Upper lobe of left lung (tissue), 6 donors: ENCODE results near the gene PROSER3. TPM values are rescaled to one million over a fixed set of nuclear protein-coding genes. Genes with fewer than 3 reads are reported as not detected.

Experiments
- ATAC-seq, 2 donors: fragments of 200-7000 bp; cut with Tn5 transposase; one replicate each; pipeline ENCODE4 v1.9.1; 2022; ENCODE audit warnings: mild to moderate bottlenecking in 2 of 2, moderate library complexity in 2 of 2; ENCODE audit not compliant: low FRiP score in 2 of 2
- DNase-seq, 2 donors: peaks; one replicate each; pipeline ENCODE4 v3.0.0-alpha.2; 2019 to 2020
- H3K27ac ChIP-seq, 4 donors: fragments of 200-600 bp; sonication (generic); one replicate each; pipeline ENCODE4 v1.5.1; 2016 to 2019
- H3K27me3 ChIP-seq, 4 donors: fragments of 200-600 bp; sonication (generic); one replicate each; pipeline ENCODE4 v1.5.1; 2017 to 2019
- H3K36me3 ChIP-seq, 4 donors: fragments of 200-600 bp; sonication (generic); one replicate each; pipeline ENCODE4 v1.5.1; 2016 to 2019
- H3K4me1 ChIP-seq, 4 donors: fragments of 200-600 bp; sonication (generic); one replicate each; pipeline ENCODE4 v1.5.1; 2018 to 2019
- H3K4me3 ChIP-seq, 4 donors: fragments of 200-600 bp; sonication (generic); one replicate each; pipeline ENCODE4 v1.5.1; 2017 to 2019; ENCODE audit warnings: mild to moderate bottlenecking in 2 of 4, moderate library complexity in 1 of 4
- H3K9me3 ChIP-seq, 4 donors: fragments of 200-600 bp; sonication (generic); one replicate each; pipeline ENCODE4 v1.5.1; 2018 to 2019
- CTCF ChIP-seq, 6 experiments: fragments of 450-650 bp in 4 of 6; fragments of 200-600 bp in 2 of 6; sonication (generic) in 2 of 6; IDR thresholded peaks; one replicate each; pipeline ENCODE4 v1.5.1; 2016 to 2019; ENCODE audit warnings: antibody characterized with exemption in 6 of 6
- EP300 ChIP-seq, 4 donors: sonication (generic); formaldehyde crosslinking; IDR thresholded peaks; one replicate each; pipeline ENCODE4 v1.5.1; 2017; ENCODE audit warnings: antibody characterized with exemption in 4 of 4, control low read depth in 2 of 4
- POLR2A ChIP-seq, 4 donors: fragments of 450-650 bp; IDR thresholded peaks; one replicate each; pipeline ENCODE4 v1.5.1; 2016 to 2017; ENCODE audit warnings: antibody characterized with exemption in 4 of 4, mild to moderate bottlenecking in 2 of 4
- POLR2AphosphoS5 ChIP-seq, 2 donors: sonication (generic); formaldehyde crosslinking; IDR thresholded peaks; one replicate each; pipeline ENCODE4 v1.5.1; 2017; ENCODE audit warnings: antibody characterized with exemption in 2 of 2
- WGBS, 2 donors: methylation state at CpG; one replicate each; pipeline ENCODE4 v1.1.5; 2017 to 2018; 5-methylcytosine and 5-hydroxymethylcytosine counted together
- total RNA-seq, 6 donors: library from RNA; depleted of rRNA in 4 of 6; stranded (reverse); fragments of >200 nt in 4 of 6; gene quantifications; one replicate each; pipeline versions ENCODE4 v1.1.0 to v1.2.1, GENCODE V29; 2016 to 2021
- donor health status: DM: no; HTN: no; CAD: no; lungs with moderate emphysema.
- donor health status: DM: no; HTN: yes; CAD: no; lungs with severe emphysema.

The PROSER3 gene
- total RNA-seq, 6 donors from 2014 or later = 13.8 to 32.5 (median 19.5) TPM

DNA sequence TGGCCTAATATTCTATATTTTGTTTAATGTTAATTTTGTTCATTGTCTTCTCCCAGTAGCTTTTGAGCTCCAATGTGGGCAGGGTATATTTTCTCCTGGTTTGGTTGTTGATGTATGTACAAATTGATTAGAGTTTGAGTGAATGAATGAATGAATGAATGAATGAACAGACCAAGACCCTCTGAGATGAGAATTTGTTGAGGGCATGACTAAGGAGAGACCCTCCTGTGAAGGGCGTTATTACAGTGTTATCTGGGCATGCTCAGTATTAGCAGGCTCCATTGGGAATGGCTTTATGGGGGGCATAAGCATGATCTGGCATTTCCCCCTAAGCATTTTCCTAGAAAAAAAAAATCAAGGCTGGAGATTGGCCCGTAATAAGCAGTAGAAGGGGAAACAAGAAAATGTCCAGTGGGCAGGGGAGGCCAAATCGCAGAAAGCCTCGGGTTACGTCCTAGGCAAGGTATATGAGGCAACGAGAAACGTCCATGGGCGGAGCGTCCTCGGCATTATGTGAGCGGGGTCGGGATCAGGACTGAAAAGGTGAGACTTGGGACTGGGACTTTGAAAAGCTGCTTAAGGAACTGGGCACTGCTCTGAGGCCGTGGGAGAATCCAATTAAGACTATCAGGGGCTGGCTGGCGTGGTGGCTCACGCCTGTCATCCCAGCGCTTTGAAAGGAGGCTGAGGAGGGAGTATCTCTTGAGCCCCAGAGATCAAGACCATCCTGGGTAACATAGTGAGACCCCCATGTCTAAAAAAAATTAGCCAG, 16.5 kb downstream of the PROSER3 start:
- Histone ChIP-seq H3K27ac (no peak overlapping the region), H3K4me1 (peaks cover 10 to 20% (median 14%) of the 10 kb centered on the region in 4 donors), H3K36me3 (peaks cover 0 to 4% (median 2%) of the 10 kb centered on the region in 4 donors), H3K27me3 (no peaks in the 10 kb centered on the region), H3K9me3 (no peaks in the 10 kb centered on the region), H3K4me3 (peak overlapping the region; percentile 20 to 98 (median 95))
- ATAC-seq = no peak
- TF ChIP-seq CTCF (IDR thresholded peaks at IDR 0.05) (no peak), EP300 (IDR thresholded peaks at IDR 0.05) (no peak), POLR2A (IDR thresholded peaks at IDR 0.05) (no peak)
- no peak for DNase-seq
- WGBS, 2 donors = 41 to 56% methylated on average over 16 of the region's 16 CpGs

- 15 to 38% methylated on average over 9 of the region's 9 CpGs for WGBS, 2 donors
- DNase-seq = no peak
- TF ChIP-seq POLR2A (IDR thresholded peaks at IDR 0.05) = no peak
- no peak for TF ChIP-seq EP300 (IDR thresholded peaks at IDR 0.05)
- TF ChIP-seq CTCF (IDR thresholded peaks at IDR 0.05) = no peak
- no peak for TF ChIP-seq POLR2AphosphoS5 (IDR thresholded peaks at IDR 0.05)
- no peak for ATAC-seq
- H3K4me1 ChIP-seq = peaks cover 10 to 20% (median 14%) of the 10 kb centered on the region in 4 donors
- H3K27me3 ChIP-seq = no peaks in the 10 kb centered on the region
- peak overlapping the region; percentile 20 to 98 (median 95) for H3K4me3 ChIP-seq
- H3K27ac ChIP-seq = no peak overlapping the region
- peaks cover 0 to 8% (median 3%) of the 10 kb centered on the region in 4 donors for H3K36me3 ChIP-seq
- H3K9me3 ChIP-seq = no peaks in the 10 kb centered on the region
Observed at GRCh38 chr19:35775046-35775297, 17.0 kb downstream of the PROSER3 start.

- H3K4me1 ChIP-seq = peaks cover 10 to 20% (median 14%) of the 10 kb centered on the region in 4 donors
- no peaks in the 10 kb centered on the region for H3K9me3 ChIP-seq
- ATAC-seq (peak; percentile 98 to 99), DNase-seq (peak; percentile 99)
- H3K27me3 ChIP-seq = no peaks in the 10 kb centered on the region
- TF ChIP-seq CTCF (IDR thresholded peaks at IDR 0.05) (no peak), POLR2A (IDR thresholded peaks at IDR 0.05) (no peak), POLR2AphosphoS5 (IDR thresholded peaks at IDR 0.05) (no peak), EP300 (IDR thresholded peaks at IDR 0.05) (no peak)
- peaks cover 0 to 13% (median 8%) of the 10 kb centered on the region in 4 donors for H3K36me3 ChIP-seq
- 1 to 2% methylated on average over 35 to 43 of the region's 82 CpGs for WGBS, 2 donors
- peak within 1 kb of the TSS in 2 of 4 donors; percentile 55 to 78 for H3K27ac ChIP-seq
- peak within 1 kb of the TSS; percentile 95 to 99 (median 96) for H3K4me3 ChIP-seq
Observed at GRCh38 chr19:35775298-35776101, 17.5 kb downstream of the PROSER3 start, which contains the start of gene ARHGAP33. TSS of gene ARHGAP33 (plus strand) at chr19:35775564. CDS start at chr19:35775659, 95 bp downstream.

GRCh38 chr19:35776102-35776788, 18.3 kb downstream of the PROSER3 start:
- Histone ChIP-seq H3K27me3 (no peaks in the 10 kb centered on the region), H3K4me3 (peak overlapping the region in 3 of 4 donors; percentile 95 to 98 (median 95)), H3K27ac (peak overlapping the region in 2 of 4 donors; percentile 55 to 78), H3K9me3 (no peaks in the 10 kb centered on the region), H3K4me1 (peaks cover 10 to 20% (median 14%) of the 10 kb centered on the region in 4 donors), H3K36me3 (peaks cover 0 to 21% (median 12%) of the 10 kb centered on the region in 4 donors)
- ATAC-seq = no peak
- WGBS, 2 donors = 62 to 69% methylated on average over 12 to 13 of the region's 13 CpGs
- TF ChIP-seq CTCF (IDR thresholded peaks at IDR 0.05) (no peak), POLR2A (IDR thresholded peaks at IDR 0.05) (no peak), POLR2AphosphoS5 (IDR thresholded peaks at IDR 0.05) (no peak)
- no peak for DNase-seq
